DMS114 treated with DMSO at 0.1 percent for 48 hours (cell line): ENCODE data around the gene SPTB.
"Not testable (repeated sequence)": the region's sequence is repeated elsewhere in the genome, so short reads cannot be mapped to it uniquely, and the experiment has no call there.

Source experiments
- DNase-seq: peaks from one replicate; lab custom pipeline; 2025; ENCODE audit not compliant: unreplicated experiment; lab: John Stamatoyannopoulos, UW

SPTB gene

GRCh38 chr14:64879635-64880220, at the start of gene SPTB:
SPTB (minus strand) TSS chr14:64879907; CDS start chr14:64823094, 56,813 bp downstream.
- DNase-seq: no peak

GRCh38 chr14:64929014-64929359, 49.3 kb upstream of the SPTB start:
- no peak for DNase-seq

DNA sequence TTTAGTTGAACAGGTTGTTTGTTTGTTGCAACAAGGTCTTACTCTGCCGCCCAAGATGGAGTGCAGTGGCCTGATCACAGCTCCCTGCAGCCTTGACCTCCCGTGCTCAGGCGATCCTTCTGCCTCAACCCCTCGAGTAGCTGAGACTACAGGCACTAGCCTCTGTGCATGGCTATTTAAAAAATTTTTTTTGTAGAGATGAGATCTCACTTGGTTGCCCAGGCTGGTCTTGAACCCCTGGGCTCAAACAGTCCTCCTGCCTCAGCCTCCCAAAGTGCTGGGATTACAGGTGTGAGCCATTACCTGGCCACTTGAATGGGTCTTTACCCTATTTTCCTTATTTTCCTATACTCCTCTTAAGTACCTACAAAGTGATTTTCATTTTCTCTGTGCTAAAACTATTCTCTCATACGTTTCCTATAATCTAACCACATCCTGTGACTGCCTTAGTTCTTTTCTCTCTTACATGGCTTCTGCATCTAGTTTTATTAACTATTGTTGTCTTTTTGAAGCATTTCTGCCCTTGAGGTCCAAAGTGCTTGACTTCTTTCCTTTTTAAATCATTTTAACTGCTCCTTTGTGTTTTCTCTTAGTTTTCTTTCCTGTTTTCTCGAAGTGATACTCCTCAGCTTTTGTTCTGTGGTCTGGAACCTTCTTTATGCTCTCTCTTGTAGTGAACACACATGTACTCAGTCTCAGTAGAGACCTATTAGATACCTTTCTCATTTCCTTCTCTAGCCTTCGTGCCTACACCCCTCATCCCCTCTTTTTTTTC, 48.7 kb upstream of the SPTB start:
- DNase-seq: no peak

GRCh38 chr14:64927031-64927430, 47.3 kb upstream of the SPTB start:
- no peak for DNase-seq

DNA sequence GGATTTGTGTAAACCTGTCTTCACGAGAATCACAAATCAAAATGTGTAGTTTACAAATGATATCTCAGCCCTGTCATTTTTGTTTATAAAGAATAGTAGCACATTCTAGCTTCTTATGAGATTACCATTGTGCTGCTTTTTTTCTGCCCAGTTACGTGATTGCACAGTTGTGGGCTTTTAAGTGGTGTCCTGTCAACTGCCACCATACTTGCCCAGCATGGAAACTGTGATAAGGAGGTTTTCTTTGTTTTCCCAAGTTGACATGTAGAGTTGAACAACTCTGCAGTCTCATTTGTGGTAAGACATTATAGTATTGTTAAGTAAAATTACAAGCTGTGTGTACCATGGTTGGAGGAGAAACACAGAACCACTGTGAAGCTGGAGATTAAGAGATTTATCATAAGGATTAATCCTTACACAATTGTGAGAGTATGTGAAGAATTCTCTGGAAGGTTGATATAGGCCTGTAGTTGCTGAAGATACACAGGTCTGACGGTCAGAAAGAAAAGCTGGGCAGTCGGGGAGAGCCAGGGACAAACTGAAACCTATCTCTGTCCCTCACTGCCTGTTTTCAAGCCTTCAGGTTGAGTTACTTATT, 46.8 kb upstream of the SPTB start:
- no peak for DNase-seq

- DNase-seq: no peak
These were observed 43.3 kb upstream of the SPTB start for GRCh38 chr14:64923015-64923414.

DNA sequence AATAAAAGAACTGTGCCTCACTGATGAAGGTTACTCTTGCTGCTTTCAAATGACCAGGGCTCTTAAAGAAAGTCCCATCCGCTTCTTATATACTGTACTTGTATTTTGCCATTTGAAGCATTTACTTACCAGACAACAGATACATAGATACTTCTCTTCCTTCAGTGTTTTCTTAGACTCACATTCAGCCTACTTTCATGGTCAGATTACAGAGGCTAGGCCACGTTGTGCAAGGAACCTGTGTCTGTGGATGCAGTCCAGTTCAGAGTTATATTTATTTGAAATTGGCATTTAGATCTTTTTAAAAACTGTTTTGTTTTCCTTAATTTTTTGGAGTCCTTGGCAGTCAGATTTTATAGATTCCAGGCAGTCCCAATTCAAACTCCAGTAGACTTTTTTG, 40.8 kb upstream of the SPTB start:
- no peak for DNase-seq

- no peak for DNase-seq
These were observed 39.9 kb upstream of the SPTB start for GRCh38 chr14:64919618-64920017.

- no peak for DNase-seq
These were observed 39.5 kb upstream of the SPTB start for GRCh38 chr14:64919215-64919614.

GRCh38 chr14:64918216-64918615, 38.5 kb upstream of the SPTB start:
- DNase-seq: no peak

GRCh38 chr14:64915797-64916196, 36.1 kb upstream of the SPTB start:
- DNase-seq: no peak

DNA sequence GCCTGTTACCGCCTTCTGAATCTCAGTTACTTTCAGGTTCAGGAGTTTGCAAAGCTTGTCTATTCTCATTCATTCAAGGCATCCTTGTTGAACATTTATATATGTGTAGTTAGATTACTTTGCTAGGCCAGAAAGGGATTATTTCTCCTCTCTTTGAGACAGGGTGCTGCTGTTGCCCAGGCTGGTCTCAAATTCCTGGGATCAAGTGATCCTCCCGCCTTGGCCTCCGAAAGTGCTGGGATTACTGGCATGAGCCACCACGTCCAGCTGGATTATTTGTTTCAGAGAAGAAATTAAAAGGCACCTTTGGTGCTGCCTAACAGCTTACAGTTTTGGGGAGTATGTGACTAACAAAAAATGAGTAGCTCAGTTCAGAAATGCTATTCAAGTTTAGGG, 35.3 kb upstream of the SPTB start:
- no peak for DNase-seq

DNA sequence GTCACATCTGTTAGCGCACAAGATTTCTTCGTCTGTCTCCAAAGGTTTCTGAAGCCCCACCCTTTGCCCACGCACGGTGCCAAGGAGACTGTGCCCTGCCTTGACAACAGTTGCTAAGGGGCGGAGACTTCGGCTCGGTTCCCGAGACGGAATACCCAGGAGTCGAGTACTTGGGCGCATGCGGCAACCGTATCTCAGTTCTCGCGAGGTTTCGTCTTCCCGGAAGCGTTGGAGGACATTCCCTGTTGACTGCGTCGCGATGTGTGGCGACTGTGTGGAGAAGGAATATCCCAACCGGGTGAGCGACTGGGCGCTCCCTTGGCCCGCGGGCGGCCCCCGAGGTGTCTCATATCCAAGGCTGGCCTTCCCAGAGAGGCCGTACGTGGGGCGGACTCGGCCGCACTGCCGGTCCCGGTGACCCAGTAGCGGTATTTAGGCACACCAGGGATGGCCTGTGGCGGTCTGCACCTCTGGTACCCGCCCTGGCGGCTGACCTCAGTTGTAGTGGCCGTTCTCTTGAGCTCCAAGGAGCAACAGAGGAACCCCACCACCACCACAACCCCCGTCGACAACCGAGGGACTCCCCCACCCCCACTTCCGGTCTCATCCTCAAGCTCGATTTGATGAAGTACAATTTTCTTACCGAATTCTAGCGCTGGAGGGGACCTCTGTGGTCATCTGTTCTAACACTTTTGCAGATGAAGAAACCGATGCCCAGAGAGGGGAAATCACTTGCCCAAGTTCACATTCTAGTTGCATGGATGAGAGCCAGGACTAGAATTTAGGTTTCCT, 34.7 kb upstream of the SPTB start, which contains the start of gene CHURC1:
CHURC1 (plus strand) TSS at position 219 of the 792 bp plus-strand sequence; CDS start at position 260, 41 bp downstream.
- peak; percentile 92 for DNase-seq

- DNase-seq: not testable (repeated sequence)
These were observed 33.8 kb upstream of the SPTB start for GRCh38 chr14:64913477-64913876.

DNA sequence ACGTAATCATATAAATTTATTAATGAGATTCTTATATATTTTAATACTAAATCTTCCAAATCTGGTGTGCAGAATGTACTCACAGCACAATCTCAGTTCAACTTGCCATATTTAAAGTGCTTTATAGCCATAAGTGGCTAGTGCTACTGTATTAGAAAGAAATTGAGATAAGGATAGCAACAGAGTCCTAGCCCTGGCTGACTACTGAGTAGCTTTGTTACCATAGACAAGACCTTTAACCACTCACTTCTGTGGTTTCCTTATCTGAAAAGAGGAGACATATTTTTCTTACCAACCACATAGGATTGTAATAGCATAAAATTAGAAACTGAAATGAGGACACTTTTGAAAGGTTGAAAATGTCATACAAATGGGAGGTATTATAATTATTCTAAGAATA, 32.6 kb upstream of the SPTB start:
- DNase-seq: no peak

DNA sequence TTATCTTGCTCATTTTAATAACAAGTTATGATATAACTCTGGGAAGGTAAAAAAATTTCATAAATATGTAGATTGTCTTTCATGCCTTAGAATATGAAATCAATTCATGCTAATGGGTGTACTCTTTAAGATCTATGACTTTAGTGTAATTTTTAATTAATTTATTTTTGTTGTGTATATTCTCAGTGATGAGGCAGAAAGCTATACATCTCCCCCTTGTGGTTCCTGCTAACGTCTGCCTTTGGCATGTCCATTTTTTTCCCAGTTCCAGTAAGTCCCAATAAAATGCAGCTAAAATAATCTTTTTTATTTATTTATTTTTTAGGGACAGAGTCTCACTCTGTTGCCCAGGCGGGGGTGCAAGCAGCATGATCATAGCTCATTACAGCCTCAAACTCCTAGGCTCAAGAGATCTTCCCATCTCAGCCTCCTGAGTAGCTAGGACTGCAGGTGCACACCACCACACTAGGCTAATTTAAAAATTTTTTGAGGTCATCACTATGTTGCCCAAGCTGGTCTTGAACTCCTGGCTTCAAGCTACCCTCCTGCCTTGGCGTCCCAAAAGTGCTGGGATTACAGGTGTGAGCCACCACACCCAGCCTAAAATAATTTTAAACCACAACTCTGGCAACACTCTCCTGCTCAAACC, 31.3 kb upstream of the SPTB start:
- peak; percentile 38 for DNase-seq

GRCh38 chr14:64906022-64906421, 26.3 kb upstream of the SPTB start:
- no peak for DNase-seq

DNA sequence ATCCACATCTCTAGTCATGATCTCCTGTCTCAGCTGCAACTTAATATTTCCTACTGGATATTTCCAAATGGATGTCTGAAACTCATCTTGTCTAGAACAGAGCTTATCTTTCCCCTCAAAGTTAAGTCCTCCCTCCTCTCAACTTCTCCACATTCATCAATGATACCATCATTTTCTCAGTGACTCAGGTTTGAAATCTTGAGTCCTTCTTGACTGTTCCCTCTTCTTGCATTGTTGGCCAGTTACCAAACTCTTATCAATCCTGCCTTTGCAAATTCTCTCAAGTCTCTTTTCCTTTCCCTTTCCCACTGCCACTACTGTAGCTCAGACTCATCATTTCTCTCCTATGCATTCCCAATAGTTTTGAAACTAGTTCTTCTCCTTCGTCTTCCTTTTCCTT, 20.3 kb upstream of the SPTB start:
- DNase-seq: no peak

DNA sequence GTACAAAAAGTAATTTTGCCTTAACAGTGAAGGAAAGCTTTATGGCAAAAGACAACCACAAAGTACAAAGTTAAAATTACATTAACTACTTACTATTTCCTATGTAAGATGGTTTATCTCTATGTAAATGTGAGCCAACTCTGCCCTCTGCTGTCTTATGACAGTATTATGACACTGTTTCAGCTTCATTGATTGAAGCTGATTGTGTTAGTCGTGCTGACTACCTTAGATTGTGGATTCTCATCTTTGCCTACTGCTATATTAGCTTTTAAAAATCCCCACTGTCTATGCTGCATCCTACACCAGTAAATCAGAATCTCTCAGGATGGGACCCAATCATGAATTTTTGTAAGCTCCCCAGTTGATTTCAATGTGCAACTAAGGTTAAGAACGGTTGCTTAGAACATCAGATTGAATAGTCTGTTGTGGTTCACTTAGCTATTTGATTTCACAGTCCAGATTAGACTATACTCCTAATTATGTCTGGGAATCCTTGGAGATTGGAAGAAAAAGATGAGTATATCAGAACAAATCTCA, 12.2 kb upstream of the SPTB start:
- DNase-seq: peak; percentile 57

DNA sequence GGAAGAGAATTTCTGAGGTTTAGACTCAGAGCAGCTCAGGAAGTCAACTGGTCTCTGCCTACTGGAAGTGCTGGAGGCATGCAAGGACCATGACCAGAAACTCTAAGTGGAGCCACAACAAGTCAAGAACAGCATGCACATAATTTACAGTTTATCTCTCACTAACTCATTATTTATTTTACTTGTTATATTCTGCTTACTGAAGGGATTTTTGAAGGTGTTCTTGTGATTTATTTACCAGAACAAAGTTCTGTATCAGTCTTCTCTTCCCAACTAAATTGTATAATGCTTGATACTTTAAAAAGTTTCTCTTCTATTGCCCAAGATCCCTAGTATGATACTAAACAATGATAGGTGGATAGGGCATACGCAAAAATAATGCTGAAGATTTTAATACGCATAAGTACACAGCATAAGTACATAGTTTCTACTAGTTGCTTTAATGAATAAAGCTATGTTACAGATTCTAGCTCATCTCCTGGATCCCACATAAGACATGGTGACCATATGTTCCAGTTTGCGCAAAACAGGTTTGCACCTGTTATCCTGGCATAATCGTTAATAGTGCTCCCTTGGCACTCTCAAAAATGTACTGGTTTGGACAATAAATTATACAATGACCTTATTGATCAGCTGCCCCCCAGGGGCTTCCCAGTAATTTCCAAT, 11.6 kb upstream of the SPTB start:
- DNase-seq: no peak
